GM12878 (cell line): ENCODE results near the gene SNX8. TPM values are rescaled to one million over a fixed set of nuclear protein-coding genes. Genes with fewer than 3 reads are reported as not detected.

ENCODE experiments used
- ATAC-seq: fragments of 200-7000 bp; cut with Tn5 transposase; 3 replicates; pipeline ENCODE4 v1.9.1; 2020; ENCODE audit warnings: mild to moderate bottlenecking, moderate library complexity
- BruUV-seq: library from RNA; stranded (reverse); fragments of 400-500 nt; replicated peaks from 2 replicates; lab custom pipeline; 2021; lab: Mats Ljungman, UMichigan
- CTCF ChIA-PET: fragments of 300-600 bp; sonication (Branson Sonifier 250); formaldehyde crosslinking; extraction: SDS; loops from one replicate; lab custom pipeline; 2021; ENCODE audit warnings: inconsistent platforms; lab: Yijun Ruan, JAX
- POLR2A ChIA-PET: fragments of 350-600 bp; formaldehyde crosslinking; extraction: SDS; loops from one replicate; lab custom pipeline; 2021; ENCODE audit warnings: inconsistent platforms; lab: Charles Lee
- RAD21 ChIA-PET: fragments of 300-600 bp; sonication (Branson Sonifier 250); formaldehyde crosslinking; loops from one replicate; lab custom pipeline; 2023; ENCODE audit warnings: antibody characterized with exemption; ENCODE audit not compliant: unreplicated experiment; lab: Charles Lee
- SMC1A ChIA-PET: fragments of 300-600 bp; sonication (Branson Sonifier 250); formaldehyde crosslinking; loops from one replicate; lab custom pipeline; 2023; ENCODE audit not compliant: unreplicated experiment, uncharacterized antibody; lab: Charles Lee
- DNase-seq: peaks from one replicate; pipeline ENCODE4 v3.0.0-alpha.2; 2011; ENCODE audit warnings: low read depth, low spot score
- FAIRE-seq: peaks from 3 replicates; lab custom pipeline; 2011; peaks lifted over from hg19 to GRCh38; lab: Jason Lieb, UNC
- H2AFZ ChIP-seq: 2 replicates; pipeline ENCODE4 v1.6.0; 2011; ENCODE audit warnings: low read depth, low read length, control low read depth; ENCODE audit not compliant: control insufficient read depth
- H3K27ac ChIP-seq: 2 replicates; pipeline ENCODE4 v1.5.1; 2011; ENCODE audit warnings: control low read depth; ENCODE audit not compliant: control insufficient read depth, insufficient read depth
- H3K27me3 ChIP-seq, 2 experiments: replicated peaks in 1 of 2; 2 replicates each; pipeline versions ENCODE4 v1.6.0 to v1.6.1; 2011; ENCODE audit warnings: low read length in 1 of 2; ENCODE audit not compliant: control insufficient read depth in 2 of 2, insufficient read depth in 2 of 2
- H3K36me3 ChIP-seq, 2 experiments: 2 replicates each; pipeline ENCODE4 v1.5.1; 2011; ENCODE audit warnings: low read length in 1 of 2; ENCODE audit not compliant: control insufficient read depth in 2 of 2, insufficient read depth in 2 of 2
- H3K4me1 ChIP-seq: 2 replicates; pipeline ENCODE4 v1.6.1; 2011; ENCODE audit warnings: mild to moderate bottlenecking, low read length, moderate library complexity, mixed read lengths; ENCODE audit not compliant: control insufficient read depth, insufficient read depth
- H3K4me2 ChIP-seq: 2 replicates; pipeline ENCODE4 v1.6.0; 2011; ENCODE audit warnings: control low read depth; ENCODE audit not compliant: control insufficient read depth, insufficient read depth
- H3K4me3 ChIP-seq: fragments of 200-600 bp; sonication (generic); 2 replicates; pipeline ENCODE4 v1.5.1; 2016
- H3K79me2 ChIP-seq: 2 replicates; pipeline ENCODE4 v1.6.0; 2011; ENCODE audit warnings: low read length; ENCODE audit not compliant: control insufficient read depth, insufficient read depth
- H3K9ac ChIP-seq: 2 replicates; pipeline ENCODE4 v1.8.0; 2011; ENCODE audit warnings: low read length, control low read depth, mixed read lengths; ENCODE audit not compliant: control insufficient read depth, insufficient read depth
- H3K9me3 ChIP-seq: replicated peaks from 3 replicates; pipeline ENCODE4 v1.5.1; 2011; ENCODE audit warnings: mild to moderate bottlenecking, low read length; ENCODE audit not compliant: control insufficient read depth, insufficient read depth
- H4K20me1 ChIP-seq: 2 replicates; pipeline ENCODE4 v1.6.0; 2011; ENCODE audit not compliant: control insufficient read depth, insufficient read depth
- CBX3 ChIP-seq: fragments of 200-600 bp; sonication (generic); IDR thresholded peaks from 2 replicates; pipeline ENCODE4 v1.6.1; 2016; ENCODE audit warnings: low read depth, borderline replicate concordance
- CBX5 ChIP-seq: sonication (generic); IDR thresholded peaks from 2 replicates; pipeline ENCODE4 v1.6.1; 2016; ENCODE audit warnings: low read depth, moderate library complexity, mild to moderate bottlenecking, inconsistent platforms
- FOS ChIP-seq: IDR thresholded peaks from 3 replicates; pipeline ENCODE4 v1.6.1; 2011; ENCODE audit warnings: borderline replicate concordance; ENCODE audit not compliant: insufficient read length; ENCODE audit errors: extremely low read depth
- IKZF1 ChIP-seq: fragments of 450-650 bp; conservative IDR thresholded peaks from 2 replicates; pipeline ENCODE4 v1.6.1; 2017; ENCODE audit warnings: antibody characterized with exemption, mild to moderate bottlenecking
- KLF5 ChIP-seq: fragments of 450-650 bp; IDR thresholded peaks from 2 replicates; pipeline ENCODE4 v1.6.1; 2014; ENCODE audit warnings: mild to moderate bottlenecking; ENCODE audit not compliant: partially characterized antibody
- NFIC ChIP-seq: IDR thresholded peaks from 2 replicates; pipeline ENCODE4 v1.6.1; 2012; ENCODE audit warnings: low read depth, mild to moderate bottlenecking, inconsistent platforms, low read length, moderate library complexity
- PAX8 ChIP-seq: fragments of 450-650 bp; IDR thresholded peaks from 2 replicates; pipeline ENCODE4 v1.6.1; 2017; ENCODE audit warnings: mild to moderate bottlenecking, moderate library complexity
- PML ChIP-seq: IDR thresholded peaks from 2 replicates; pipeline ENCODE4 v1.6.1; 2012; ENCODE audit warnings: low read length, inconsistent platforms
- RBBP5 ChIP-seq: fragments of 200-600 bp; sonication (generic); conservative IDR thresholded peaks from 2 replicates; pipeline ENCODE4 v1.6.1; 2016
- RCOR1 ChIP-seq: conservative IDR thresholded peaks from 2 replicates; pipeline ENCODE4 v1.6.1; 2012; ENCODE audit warnings: low read depth, low read length, improper control_type of control experiment
- SMAD1 ChIP-seq: fragments of 450-650 bp; IDR thresholded peaks from 2 replicates; pipeline ENCODE4 v1.6.1; 2018; ENCODE audit warnings: mild to moderate bottlenecking, low read depth; ENCODE audit not compliant: partially characterized antibody
- YY1 ChIP-seq: IDR thresholded peaks from 2 replicates; pipeline ENCODE4 v1.6.1; 2011; ENCODE audit warnings: low read depth, mild to moderate bottlenecking, low read length
- ZZZ3 ChIP-seq: IDR thresholded peaks from 2 replicates; pipeline ENCODE4 v1.6.1; 2011; ENCODE audit warnings: low read depth; ENCODE audit not compliant: control insufficient read depth, insufficient read length
- WGBS: methylation state at CpG from one replicate; pipeline ENCODE4 v1.1.6; 2016; ENCODE audit warnings: low lambda C conversion rate; ENCODE audit not compliant: insufficient replicate concordance, insufficient coverage; ENCODE audit errors: missing lambda C conversion rate; 5-methylcytosine and 5-hydroxymethylcytosine counted together
- in situ Hi-C: fragments of 300-500 bp; cut with MboI; formaldehyde crosslinking; loops from 9 replicates; pipeline ENCODE4 v1.14.3; 2018; ENCODE audit warnings: mixed read lengths
- intact Hi-C: fragments of 100-400 bp; cut with micrococcal nuclease; formaldehyde crosslinking; loops from one replicate; pipeline ENCODE4 v1.14.2; 2022; ENCODE audit not compliant: unreplicated experiment
- polyA plus RNA-seq, 11 experiments: library from polyadenylated mRNA; depleted of rRNA in 4 of 11; unstranded in 6 of 11; stranded (reverse) in 5 of 11; fragments of >200 nt; fragmentation: Nextera tagmentation in 4 of 11; fragmentation: Illumina TruSeq in 1 of 11; extraction: Ambion mirVana in 4 of 11; extraction: Trizol in 1 of 11; gene quantifications; 1 replicate in 1 of 11; 2 replicates in 10 of 11; pipeline versions ENCODE4 v1.2.1 to v1.2.3, GENCODE V29; 2011 to 2016; ENCODE audit warnings: inconsistent platforms in 2 of 11, missing spikeins in 2 of 11, low read depth in 1 of 11
- total RNA-seq, 4 experiments: library from RNA; depleted of rRNA in 3 of 4; stranded (reverse); fragments of >200 nt in 3 of 4; fragmentation: Illumina TruSeq in 1 of 4; extraction: Trizol in 1 of 4; gene quantifications; 2 replicates each; pipeline versions ENCODE4 v1.2.1 to v1.2.3, GENCODE V29; 2013 to 2021
- TF ChIP-seq, protein P1 (sequence below): fragments of 450-650 bp; IDR thresholded peaks from 2 replicates; pipeline ENCODE4 v1.6.1; 2016; ENCODE audit warnings: mild to moderate bottlenecking
- TF ChIP-seq, protein P2 (sequence below): IDR thresholded peaks from 2 replicates; pipeline ENCODE4 v1.6.1; 2012; ENCODE audit warnings: low read depth, low read length, improper control_type of control experiment
- TF ChIP-seq, protein P3 (sequence below): IDR thresholded peaks from 2 replicates; pipeline ENCODE4 v1.6.1; 2012; ENCODE audit warnings: low read depth, low read length, improper control_type of control experiment

Gene SNX8
- total and polyA plus RNA-seq, 10 of the 15 experiments (the other 5 are each of a cell fraction or from before 2014, with no cell fraction given), result 6.4 to 210 (median 97.6) TPM

DNA sequence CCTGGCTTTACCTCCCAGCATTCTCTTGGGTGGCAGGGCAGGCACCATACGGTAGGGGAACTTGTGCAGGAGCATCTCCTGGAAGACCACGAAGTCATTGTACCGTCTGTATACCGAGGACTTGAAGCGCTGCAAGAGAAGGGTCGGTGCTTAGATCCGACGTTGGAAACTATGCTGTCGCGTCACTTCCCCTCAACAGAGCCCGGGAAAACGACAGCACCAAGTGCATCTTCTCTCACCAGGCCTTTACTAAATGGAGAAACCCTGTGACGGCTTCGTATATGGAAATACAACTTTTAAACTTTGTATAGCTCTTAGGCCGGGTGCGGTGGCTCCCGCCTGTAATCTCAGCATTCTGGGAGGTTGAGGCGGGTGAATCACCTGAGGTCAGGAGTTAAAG lies 39.1 kb downstream of the SNX8 start:
- DNase-seq (no peak), FAIRE-seq (no peak), ATAC-seq (no peak)
- no TSS peak for BruUV-seq
- ChIA-PET POLR2A (interaction anchor here (0.5 kb wide), 1 partner anchor 73 kb away, joined by 4 read pairs; no protein-coding TSS in a partner anchor), SMC1A (interaction anchor here (0.5 kb wide), 1 partner anchor 242 kb away, joined by 3 read pairs; no protein-coding TSS in a partner anchor), CTCF (no interaction called here), RAD21 (no interaction called here)
- Histone ChIP-seq H3K4me1 (no peaks in the 10 kb centered on the region), H3K4me2 (no peak overlapping the region), H3K79me2 (peaks cover 4% of the 10 kb centered on the region), H2AFZ (no peak overlapping the region), H3K9ac (no peak overlapping the region), H3K36me3 (peaks cover 7 to 39% of the 10 kb centered on the region in 2 experiments; a peak in 3 of 4 replicates), H3K27me3 (no peaks in the 10 kb centered on the region), H3K9me3 (no peaks in the 10 kb centered on the region), H3K27ac (no peak overlapping the region), H4K20me1 (no peaks in the 10 kb centered on the region), H3K4me3 (no peak overlapping the region)
- intact Hi-C loops (no loop called here), in situ Hi-C loops (no loop called here)
- TF ChIP-seq IKZF1 (no peak), CBX3 (no peak)
- WGBS, result 94% methylated on average over 18 of the region's 18 CpGs

DNA sequence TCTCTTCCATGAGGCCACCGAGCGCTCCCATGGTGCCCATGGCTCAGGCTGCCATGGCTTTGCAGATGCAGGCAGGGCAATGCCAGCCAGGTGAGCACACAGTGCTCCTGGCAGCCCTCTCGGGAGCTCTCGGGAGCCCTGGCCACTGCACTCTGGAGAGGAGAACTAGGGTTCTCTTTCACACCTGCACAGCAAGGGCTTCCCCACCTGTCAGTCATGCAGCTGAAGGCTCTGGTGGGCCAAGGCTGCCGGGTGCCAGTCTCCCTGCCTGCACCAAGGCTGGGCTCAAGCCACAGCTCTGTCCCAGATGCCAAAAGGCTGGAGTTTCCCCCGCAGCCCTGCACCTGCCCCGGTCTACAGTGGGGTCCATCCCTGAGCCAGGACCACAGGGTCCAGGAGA lies 39.6 kb downstream of the SNX8 start:
- in situ Hi-C loops, result no loop called here
- Histone ChIP-seq H3K4me2 (no peak overlapping the region), H3K4me1 (no peaks in the 10 kb centered on the region), H3K9me3 (no peaks in the 10 kb centered on the region), H2AFZ (no peak overlapping the region), H3K27ac (no peak overlapping the region), H3K36me3 (peaks cover 7 to 41% of the 10 kb centered on the region in 2 experiments; a peak in 3 of 4 replicates), H3K4me3 (no peak overlapping the region), H3K9ac (no peak overlapping the region), H4K20me1 (no peaks in the 10 kb centered on the region), H3K79me2 (peaks cover 4% of the 10 kb centered on the region), H3K27me3 (no peaks in the 10 kb centered on the region)
- SMC1A ChIA-PET, result interaction anchor here (0.5 kb wide), 1 partner anchor 243 kb away, joined by 3 read pairs; no protein-coding TSS in a partner anchor
- DNase-seq (no peak), FAIRE-seq (no peak), ATAC-seq (no peak)
- intact Hi-C loops, result no loop called here
- POLR2A ChIA-PET, result interaction anchor here (0.5 kb wide), 1 partner anchor 32 kb away, joined by 7 read pairs; no protein-coding TSS in a partner anchor
- RAD21 ChIA-PET, result no interaction called here
- no TSS peak for BruUV-seq
- CTCF ChIA-PET, result no interaction called here
- WGBS, result 99% methylated on average over 7 of the region's 7 CpGs
- TF ChIP-seq RBBP5 (no peak), ZZZ3 (no peak), KLF5 (no peak), PML (no peak), FOS (no peak), YY1 (no peak), SMAD1 (no peak), NFIC (no peak), CBX5 (no peak), RCOR1 (no peak), PAX8 (no peak)
- TF ChIP-seq, protein P1, sequence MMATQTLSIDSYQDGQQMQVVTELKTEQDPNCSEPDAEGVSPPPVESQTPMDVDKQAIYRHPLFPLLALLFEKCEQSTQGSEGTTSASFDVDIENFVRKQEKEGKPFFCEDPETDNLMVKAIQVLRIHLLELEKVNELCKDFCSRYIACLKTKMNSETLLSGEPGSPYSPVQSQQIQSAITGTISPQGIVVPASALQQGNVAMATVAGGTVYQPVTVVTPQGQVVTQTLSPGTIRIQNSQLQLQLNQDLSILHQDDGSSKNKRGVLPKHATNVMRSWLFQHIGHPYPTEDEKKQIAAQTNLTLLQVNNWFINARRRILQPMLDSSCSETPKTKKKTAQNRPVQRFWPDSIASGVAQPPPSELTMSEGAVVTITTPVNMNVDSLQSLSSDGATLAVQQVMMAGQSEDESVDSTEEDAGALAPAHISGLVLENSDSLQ, result no peak
- TF ChIP-seq, protein P2, sequence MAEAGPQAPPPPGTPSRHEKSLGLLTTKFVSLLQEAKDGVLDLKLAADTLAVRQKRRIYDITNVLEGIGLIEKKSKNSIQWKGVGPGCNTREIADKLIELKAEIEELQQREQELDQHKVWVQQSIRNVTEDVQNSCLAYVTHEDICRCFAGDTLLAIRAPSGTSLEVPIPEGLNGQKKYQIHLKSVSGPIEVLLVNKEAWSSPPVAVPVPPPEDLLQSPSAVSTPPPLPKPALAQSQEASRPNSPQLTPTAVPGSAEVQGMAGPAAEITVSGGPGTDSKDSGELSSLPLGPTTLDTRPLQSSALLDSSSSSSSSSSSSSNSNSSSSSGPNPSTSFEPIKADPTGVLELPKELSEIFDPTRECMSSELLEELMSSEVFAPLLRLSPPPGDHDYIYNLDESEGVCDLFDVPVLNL, result no peak
- TF ChIP-seq, protein P3, sequence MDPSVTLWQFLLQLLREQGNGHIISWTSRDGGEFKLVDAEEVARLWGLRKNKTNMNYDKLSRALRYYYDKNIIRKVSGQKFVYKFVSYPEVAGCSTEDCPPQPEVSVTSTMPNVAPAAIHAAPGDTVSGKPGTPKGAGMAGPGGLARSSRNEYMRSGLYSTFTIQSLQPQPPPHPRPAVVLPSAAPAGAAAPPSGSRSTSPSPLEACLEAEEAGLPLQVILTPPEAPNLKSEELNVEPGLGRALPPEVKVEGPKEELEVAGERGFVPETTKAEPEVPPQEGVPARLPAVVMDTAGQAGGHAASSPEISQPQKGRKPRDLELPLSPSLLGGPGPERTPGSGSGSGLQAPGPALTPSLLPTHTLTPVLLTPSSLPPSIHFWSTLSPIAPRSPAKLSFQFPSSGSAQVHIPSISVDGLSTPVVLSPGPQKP, result no peak
